GM18499 (cell line): ENCODE data around the gene MITF.

ENCODE experiments used
- ATAC-seq: cut with Tn5 transposase; IDR thresholded peaks from one replicate; pipeline ENCODE4 v1.9.1; 2021; ENCODE audit warnings: moderate number of reproducible peaks; ENCODE audit not compliant: insufficient read depth, unreplicated experiment

MITF gene

DNA sequence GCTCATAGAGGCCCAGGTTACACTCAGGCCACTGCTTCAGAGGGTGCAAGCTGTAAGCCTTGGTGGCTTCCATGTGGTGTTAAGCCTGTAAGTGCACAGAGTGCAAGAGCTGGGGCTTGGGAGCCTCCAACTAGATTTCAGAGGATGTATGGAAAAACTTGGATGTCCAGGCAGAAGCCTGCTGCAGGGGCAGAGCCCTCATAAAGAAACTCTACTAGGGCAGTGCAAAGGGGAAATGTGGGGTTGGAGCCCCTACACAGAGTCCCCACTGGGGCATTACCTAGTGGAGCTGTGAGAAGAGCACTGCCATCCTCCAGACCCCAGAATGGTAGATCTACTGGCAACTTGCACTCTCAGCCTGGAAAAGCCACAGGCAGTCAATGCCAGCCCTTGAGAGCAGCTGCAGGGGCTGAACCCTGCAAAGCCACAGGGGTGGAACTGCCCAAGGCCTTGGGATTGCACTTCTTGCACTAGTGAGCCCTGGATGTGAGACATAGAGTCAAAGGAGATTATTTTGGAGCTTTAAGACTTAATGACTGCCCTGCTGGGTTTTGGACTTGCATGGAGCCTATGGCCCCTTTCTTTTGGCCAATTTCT lies 14.0 kb downstream of the MITF start:
- no peak for ATAC-seq

DNA sequence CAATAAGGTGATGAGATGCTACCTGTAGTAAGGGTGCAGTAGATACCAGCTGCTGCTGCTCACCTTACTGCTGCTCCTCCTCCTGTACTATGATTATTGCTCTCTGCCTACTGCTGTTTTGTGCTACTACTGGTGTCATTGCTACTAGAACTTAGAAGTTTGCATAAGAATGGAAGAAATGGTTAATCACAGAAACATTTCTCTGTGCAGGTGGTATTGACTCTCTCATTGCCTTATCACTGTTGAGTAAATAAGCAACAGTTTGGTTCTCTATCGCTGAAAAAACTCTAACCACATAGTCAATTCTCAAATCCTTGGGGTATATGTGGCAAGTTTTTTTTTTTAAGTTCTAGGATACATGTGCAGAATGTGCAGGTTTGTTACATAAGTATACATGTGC lies 16.5 kb downstream of the MITF start:
- ATAC-seq = no peak

DNA sequence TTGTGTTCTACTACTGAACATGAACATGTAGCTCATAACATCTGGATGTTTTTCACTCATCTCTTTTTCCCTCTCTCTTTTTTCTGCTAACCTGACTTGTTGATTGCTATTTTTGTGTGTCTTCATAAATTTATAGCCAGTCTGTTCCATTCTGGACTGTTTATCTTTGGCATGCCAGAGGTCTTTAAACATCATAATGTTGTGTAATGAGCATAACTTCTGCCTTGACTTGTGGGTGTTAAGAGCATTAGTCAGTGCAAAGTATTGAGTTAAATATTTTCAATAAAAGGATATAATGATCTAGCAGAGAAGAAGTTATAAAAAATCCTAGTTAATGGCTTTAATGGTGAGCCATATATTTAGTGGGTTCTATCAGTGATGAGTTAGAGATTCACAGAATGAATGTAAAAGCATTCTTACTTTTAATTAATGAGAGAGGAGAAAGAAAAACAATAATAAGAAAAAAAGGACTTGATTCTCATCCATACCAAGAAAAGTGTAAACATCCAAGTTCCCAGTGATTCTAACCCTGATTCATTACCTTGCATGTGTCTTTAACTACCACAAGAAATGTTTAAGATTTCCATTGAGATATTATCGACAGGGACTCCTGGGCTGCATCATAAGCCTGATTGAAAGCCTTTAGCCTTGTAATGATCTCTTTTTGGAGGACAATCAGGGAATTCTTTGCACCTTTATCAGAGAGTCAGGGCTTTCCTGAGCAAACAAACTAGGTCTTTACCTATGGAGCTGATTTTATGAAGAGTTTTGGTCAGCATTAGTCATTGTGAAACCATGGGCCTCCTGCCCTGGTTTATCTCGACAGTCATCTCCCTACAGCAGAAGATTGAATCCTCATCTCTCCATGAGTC lies 22.9 kb downstream of the MITF start:
- ATAC-seq = peak; percentile 73

DNA sequence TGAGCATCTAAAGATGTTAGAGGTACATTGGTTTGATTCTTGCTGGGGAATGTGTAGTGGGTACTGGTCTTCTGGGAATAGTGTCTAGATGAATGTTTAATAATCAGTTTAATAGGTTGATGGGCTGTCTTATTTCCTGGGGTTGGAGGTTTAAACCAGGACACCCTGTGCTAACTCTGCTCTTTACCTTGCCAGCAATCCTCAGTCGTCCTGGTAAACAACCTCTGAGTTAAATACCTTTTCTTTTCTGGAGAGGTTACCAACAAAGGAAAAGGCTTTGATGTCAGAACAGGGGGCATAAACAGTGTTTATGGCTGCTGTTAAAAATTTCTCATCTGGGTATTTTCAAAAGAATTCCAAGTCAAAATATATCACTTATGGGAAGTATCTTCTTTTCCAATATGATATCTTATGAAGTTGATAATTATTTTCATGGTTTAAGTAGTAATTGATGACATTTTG lies 23.5 kb downstream of the MITF start:
- ATAC-seq = peak; percentile 11

DNA sequence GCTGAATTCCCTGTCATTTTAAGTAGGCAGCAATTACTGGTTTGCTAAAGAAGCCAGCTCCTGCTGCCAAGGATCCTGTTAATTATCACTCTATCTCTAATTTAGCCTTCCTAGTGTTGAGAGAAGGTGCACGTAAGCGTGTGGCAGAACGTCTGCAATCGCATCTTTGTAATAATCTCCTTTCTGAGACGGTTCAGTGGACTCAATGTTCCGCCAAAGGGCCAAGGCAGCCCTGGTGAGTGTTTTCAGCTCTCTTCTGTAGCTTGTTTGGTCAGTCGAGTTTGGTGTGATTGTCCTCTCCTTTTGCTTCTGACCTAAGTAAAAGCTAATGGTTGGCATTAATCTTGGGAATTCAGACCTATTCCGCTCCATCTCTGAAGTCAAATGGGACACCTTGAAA lies 24.2 kb downstream of the MITF start:
- no peak for ATAC-seq

DNA sequence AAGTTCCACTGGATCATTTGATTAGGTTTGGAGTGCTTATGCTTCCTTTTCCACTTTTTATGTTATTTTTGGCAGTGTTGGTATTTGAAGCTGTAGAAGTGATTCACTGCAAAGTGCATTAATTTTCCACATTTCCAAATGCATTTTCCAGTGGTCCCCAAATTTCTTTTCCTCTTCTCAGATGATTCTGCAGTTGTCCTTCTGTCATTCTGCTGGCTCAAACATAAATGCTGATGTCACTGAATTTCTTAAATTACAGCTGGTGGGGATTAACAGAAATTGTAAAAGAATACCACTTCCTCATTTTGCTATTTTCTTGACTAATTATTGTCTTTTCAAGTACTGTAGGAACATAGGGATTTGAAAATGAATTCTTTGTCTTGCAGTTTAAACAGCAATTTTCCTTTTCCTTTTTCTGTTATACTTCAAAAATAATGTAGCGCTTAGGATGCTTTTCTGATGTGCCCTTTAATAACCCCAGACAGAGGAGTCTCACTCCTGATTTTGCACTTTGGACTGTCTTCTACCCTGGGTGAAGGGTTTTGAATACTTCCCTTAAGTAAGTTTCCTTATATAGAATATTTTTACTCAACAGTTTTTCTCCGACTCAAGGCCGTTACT lies 25.0 kb downstream of the MITF start:
- no peak for ATAC-seq

DNA sequence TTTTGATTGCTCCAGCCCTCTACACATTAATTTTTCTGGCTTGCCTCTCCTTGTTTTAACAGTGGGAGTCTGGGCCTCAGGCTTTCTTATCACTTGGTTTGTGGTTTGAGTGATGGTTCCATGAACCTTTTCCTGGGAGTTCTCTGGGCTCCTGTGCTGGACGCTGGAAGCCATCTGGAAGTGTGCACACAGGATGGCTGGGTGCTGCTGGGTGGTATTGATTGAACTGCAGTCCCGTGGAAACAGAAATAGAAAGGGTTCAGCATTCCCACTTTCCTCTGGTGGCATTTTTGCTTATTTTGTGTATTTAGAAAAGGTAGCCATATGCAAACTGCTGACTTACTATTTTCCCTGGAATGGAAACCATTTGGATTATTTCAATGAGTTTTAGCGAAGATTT lies 25.6 kb downstream of the MITF start:
- ATAC-seq = no peak

DNA sequence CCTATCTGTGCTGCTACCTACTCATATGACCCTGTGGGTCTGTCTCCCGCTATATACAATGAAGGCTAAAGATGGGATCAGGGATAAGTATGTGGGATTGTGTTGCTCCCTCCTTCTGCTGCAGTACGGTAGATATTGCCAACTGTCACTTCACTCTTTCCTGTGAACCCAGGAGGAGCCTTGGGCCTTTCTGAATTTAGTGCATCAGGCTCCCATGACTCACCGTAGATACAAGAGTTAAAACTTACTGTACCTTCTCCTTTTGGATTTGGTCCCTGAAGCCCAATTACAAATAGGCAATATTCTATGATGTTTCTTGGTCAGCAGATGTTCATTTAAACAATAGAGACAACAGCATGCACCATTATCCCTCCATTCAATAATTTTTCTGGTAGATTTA lies 27.4 kb downstream of the MITF start:
- ATAC-seq = no peak

DNA sequence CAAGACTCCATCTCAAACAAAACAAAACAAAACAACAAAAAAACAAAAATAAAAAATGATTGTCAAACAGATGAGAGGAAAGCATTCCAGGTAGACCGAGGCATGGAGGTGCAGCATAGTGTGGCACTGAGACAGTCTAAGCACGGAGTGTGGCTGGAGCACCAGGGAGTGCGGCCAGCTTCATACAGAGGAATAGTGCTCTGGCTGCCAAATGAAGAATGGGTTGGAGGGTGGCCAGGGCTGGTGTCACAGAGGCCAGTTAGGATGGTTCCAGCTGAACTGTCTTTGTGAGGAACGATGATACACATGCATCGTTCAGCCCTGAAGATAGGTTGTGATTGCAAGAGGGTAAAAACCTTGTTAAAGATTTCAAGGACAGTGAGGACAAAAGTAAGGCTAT lies 28.3 kb downstream of the MITF start:
- ATAC-seq = no peak

DNA sequence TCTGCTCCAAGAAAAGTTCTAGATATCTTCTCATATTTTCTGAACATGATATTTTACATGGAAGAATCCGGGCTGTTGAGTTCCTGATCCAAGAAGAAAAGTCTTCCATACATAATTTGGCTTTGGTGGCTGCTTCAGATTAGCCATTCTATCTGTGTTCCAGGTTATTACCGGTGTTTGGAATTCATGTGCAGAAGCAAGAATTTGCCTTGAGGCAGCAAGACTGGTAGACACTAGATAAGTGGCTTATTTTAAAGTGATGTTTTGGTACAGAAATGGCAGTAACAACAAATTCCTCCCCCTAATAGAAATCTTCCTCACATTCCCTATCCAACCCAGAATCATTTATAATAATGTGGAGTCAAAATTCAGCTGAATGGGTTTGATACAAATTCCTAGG lies 29.2 kb downstream of the MITF start:
- no peak for ATAC-seq

DNA sequence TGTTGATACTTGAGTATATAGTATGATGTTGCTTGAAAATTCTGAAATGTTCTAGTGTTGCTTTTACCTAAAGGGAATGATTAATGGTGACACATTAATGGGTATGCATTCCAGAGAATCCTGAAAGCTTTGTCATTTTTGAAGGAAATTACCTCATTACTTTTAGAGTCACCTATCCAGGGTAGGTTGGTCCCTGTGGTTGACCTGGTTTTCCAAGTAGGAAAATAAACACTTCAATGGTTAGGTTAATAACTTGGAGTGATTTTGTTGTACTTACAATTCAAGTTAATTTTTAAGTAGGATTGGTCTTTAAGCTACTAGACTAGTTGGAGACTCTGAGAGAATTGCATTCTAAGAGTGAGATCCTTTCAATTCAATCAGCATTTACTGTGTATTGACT lies 31.0 kb downstream of the MITF start:
- no peak for ATAC-seq

DNA sequence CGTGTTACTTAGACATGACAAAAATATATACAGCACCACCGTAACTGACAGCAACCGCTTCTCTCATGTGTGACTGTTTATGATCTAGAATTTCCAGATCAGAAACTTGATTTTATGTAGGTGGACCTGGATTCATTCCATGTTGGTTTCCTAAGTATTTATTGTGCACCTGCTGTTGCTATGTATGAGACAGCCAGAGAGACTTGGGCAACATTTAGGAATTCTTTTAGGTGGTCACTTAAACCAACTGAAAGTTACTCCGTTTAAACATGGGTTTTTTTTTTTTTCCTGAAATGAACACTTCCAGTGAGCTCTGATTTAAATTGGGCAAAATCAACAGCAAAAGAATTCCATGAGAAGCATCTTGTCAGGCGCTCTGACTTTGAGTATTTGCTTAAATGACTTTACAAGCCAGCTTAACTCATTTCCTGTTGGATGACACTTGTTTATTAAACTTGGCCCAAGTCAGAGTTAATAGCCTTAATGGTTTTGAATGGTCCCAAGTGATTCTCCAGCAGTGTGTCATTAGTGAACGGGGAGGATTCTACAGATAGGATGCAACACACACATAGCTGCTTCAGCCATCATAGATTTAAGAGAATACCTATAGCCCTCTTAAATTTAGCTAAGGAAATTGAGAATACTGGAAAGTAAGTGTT lies 31.8 kb downstream of the MITF start:
- no peak for ATAC-seq

DNA sequence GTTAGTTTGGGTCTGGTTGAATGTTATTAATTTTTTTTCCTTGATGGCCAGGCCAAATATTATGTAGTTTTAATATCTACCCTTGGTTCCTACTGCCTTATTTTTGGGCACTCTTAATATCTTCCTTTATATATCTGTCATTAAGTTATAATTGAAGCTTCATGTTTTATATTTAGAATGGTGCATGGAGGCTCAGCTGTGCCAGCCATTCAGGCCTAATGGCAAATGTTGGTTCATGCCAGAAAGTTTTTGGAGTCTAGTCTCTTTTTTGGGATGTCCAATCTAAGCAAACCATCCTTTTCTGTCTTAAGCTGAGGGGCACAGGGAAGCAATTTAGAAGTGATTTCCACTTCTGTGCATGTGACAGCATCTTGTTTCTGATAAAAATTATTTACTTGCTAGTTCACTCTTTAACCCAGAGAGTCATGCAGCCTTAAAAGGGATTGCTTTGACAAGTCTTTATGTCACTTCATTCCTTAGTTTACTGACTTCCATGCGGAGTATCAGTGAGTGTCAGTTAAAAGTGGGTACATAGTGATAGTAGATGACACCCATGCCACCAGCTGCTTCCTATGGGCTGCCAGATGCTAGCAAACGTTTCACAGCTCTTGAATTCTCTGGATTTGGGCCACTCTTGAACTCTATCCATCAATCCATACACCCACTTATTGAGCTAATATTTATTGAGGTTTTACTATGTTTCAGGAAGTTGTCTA lies 33.0 kb downstream of the MITF start:
- ATAC-seq = no peak

DNA sequence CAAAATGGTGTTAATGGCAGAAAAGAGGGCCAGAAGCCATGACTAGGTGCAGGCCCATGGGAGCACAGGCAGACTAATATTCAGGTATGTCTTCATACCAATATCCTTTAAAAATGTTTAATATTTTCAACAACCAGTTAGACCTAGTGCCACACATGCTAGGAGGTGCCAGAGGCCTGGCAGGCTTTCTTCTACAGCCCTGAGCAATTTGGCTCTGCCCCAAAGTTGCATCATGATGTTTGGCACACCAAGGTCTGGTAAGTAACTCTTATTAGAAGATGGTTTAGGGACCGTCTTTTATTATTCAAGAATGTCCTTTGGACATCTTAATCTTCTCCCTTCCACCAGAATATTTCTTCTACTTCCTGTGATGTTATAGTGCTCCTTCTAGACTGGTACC lies 34.8 kb downstream of the MITF start:
- ATAC-seq = no peak

DNA sequence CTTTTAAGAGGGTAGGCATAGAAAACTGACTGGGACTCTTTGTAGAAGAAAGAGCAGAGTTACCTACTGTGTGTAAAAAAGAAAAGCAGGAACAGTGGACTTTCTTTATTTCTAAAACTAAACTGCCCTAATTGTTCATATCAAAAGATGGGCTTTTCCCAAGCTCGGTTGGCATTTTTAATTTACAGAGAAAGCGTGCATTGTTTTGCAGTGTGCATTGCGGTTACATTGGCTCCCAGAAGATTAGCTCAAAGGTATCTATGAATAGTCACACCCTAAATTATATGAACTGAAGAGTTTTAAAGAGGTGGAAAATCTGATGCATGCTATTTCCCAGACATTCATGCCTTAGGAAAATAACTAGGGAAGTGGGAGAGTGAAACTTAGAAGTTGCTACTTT lies 36.5 kb downstream of the MITF start:
- no peak for ATAC-seq

DNA sequence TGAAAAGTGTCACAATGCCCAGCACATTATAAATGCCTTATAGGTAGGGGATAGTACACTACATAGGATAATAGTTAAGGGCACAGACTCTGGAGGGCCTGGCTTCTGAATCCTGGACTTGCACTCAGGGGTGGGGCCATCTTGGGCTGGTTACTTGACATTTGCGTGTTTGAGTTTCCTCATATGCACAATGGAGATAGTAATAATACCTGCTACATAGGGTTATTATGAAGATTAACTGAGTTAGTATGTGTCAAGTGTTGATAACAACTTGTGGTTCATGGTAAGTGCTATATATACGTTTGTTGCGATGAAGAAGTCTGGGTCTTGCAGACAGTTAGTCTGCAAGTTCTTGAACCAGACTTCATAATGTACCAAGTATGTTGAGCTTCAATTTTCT lies 37.0 kb downstream of the MITF start:
- ATAC-seq = no peak

DNA sequence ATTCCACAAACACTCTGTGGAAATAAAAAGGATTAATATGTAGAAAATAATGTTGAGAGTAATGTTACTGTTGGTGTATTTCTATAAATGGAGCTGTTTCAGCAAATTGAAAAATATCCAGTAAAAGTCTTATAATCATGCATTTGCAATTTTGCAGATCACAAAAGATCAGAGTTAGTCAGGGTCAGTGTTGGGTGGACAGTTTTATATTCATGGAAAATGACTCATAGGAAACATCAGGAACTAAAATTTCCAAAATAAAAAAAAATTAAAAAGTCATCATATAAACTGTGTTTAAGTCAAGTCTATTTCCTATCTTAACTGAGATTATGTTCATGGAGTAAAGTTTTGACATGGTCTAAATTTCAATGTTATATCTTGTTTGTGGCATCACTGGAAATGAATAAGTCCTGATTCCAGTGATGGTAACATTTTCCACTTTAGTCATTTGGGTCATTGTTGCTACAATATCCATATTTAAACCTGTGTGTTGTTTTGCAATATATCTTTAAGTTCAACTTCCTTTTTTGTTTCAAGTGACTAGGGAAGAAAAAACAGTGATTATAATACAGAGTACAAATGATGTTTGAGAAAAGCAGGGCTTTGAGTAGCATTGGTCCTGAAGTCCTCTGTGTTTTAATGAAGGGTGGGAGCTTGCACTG lies 37.8 kb downstream of the MITF start:
- ATAC-seq = no peak

DNA sequence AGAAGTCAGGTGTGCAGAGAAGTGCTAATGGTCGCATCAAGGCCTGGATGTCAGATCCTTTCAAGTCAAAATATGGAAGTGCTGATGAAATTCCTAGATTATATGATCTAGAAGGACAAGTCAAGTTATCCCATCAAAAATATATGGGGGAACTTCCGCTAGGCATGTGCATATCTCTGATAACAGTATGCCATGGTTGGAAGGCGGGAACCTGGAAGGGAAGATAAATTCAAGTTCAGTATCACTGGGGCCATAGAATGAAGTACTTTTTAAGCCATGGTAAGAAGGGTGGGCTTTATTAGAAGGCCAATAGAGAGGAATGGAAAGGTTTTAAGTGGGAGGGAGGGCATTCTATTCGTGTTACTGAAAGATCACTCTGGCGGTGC lies 38.3 kb downstream of the MITF start:
- no peak for ATAC-seq

DNA sequence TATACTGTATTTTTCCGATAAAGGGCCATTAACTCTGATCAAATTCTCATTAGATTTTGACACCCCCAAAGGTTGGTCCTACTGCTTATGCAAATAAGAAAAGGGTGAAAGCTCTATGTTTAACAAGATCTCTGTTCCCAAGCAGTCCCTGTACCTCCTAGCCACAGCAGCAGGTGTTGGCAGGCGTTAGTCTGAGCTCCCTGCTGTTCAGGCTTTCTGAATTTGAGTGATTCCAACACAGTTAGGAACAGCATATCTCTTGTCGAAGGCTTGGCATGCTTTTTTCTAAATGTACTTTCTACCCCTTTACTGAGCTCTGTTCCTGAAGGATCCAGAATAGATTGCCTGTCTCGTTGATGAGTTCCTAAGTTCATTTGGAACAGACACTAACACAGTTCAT lies 42.3 kb downstream of the MITF start:
- ATAC-seq = no peak

DNA sequence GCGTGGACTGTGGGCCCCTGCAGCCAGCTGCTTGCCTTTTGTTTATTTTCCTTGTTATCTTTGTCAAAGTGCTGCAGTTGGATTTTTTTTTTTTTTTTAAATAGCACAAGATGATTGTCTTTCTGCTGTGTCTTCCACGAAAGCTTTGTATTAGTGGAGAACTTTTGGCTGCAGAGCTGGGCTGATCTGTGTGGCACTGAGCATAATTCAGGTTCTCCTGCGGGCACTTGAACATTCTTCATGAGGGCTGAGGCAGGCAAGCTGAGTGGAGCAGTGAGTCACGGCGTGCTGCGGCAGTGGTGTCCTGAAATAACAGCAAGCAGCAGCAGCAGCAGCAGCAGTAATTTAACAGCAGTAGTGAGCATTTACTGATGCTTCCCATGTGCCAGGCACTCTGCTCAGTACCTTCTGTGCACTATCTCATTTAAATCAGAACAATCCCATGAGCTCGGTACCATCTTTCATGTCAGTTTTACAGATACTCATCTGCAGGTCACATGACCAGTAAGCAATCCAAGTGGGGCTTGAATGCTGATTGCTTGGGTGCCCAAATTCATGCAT lies 45.8 kb downstream of the MITF start:
- ATAC-seq = no peak
